ENCODE measurements around the gene DES.

DES gene

GRCh38 chr2:219430633-219431615 lies 12.7 kb downstream of the DES start:
- H3K4me1 ChIP-seq (ENCODE audit: control extremely low read depth in 1 of 4, control insufficient read depth in 4 of 4, insufficient read depth in 4 of 4, low read length in 3 of 4) = peaks cover 0 to 9% (median 6%) of the 10 kb centered on the region in 4 experiments
- ChIA-PET POLR2A (no interaction called here), CTCF (interaction anchor here (0.8 to 2.5 kb wide), 11 partner anchors 9 to 99 kb away, joined by 3 to 24 read pairs (median 4); partner anchors contain the start of gene DES)
- H3K4me3 ChIP-seq (ENCODE audit: control insufficient read depth in 1 of 7, extremely low read depth in 1 of 7, insufficient read depth in 4 of 7, low read depth in 2 of 7, low read length in 6 of 7) = no peak overlapping the region
- peak in 2 of 3 donors; percentile 32 to 38 for DNase-seq
- WGBS (ENCODE audit: insufficient coverage) = 67% methylated on average over 7 of the region's 9 CpGs
- no peak overlapping the region for H3K27ac ChIP-seq (ENCODE audit: insufficient read depth in 1 of 2, low read depth in 1 of 2, low read length in 2 of 2, poor library complexity in 1 of 2, severe bottlenecking in 2 of 2)
- no peaks in the 10 kb centered on the region for H3K36me3 ChIP-seq (ENCODE audit: control insufficient read depth in 4 of 4, insufficient read depth in 4 of 4, low read length in 3 of 4)
- no peaks in the 10 kb centered on the region for H3K9me3 ChIP-seq (ENCODE audit: control extremely low read depth in 1 of 5, control insufficient read depth in 4 of 5, insufficient read depth in 2 of 5, low read depth in 1 of 5, low read length in 4 of 5)
- H3K27me3 ChIP-seq (replicated peaks in 2 of 5; ENCODE audit: control insufficient read depth in 4 of 5, insufficient read depth in 5 of 5, low read length in 4 of 5) = peaks cover 0 to 34% (median 24%) of the 10 kb centered on the region in 5 experiments

GRCh38 chr2:219433666-219434467 lies 15.7 kb downstream of the DES start:
- POLR2A ChIA-PET = no interaction called here
- Histone ChIP-seq H3K36me3 (ENCODE audit: control insufficient read depth in 4 of 4, insufficient read depth in 4 of 4, low read length in 3 of 4) (no peaks in the 10 kb centered on the region), H3K27me3 (replicated peaks in 2 of 5; ENCODE audit: control insufficient read depth in 4 of 5, insufficient read depth in 5 of 5, low read length in 4 of 5) (peaks cover 0 to 49% (median 30%) of the 10 kb centered on the region in 5 experiments), H3K9me3 (ENCODE audit: control extremely low read depth in 1 of 5, control insufficient read depth in 4 of 5, insufficient read depth in 2 of 5, low read depth in 1 of 5, low read length in 4 of 5) (no peaks in the 10 kb centered on the region), H3K4me3 (ENCODE audit: control insufficient read depth in 1 of 7, extremely low read depth in 1 of 7, insufficient read depth in 4 of 7, low read depth in 2 of 7, low read length in 6 of 7) (no peak overlapping the region), H3K27ac (ENCODE audit: insufficient read depth in 1 of 2, low read depth in 1 of 2, low read length in 2 of 2, poor library complexity in 1 of 2, severe bottlenecking in 2 of 2) (no peak overlapping the region), H3K4me1 (ENCODE audit: control extremely low read depth in 1 of 4, control insufficient read depth in 4 of 4, insufficient read depth in 4 of 4, low read length in 3 of 4) (peaks cover 0 to 9% (median 6%) of the 10 kb centered on the region in 4 experiments)
- WGBS (ENCODE audit: insufficient coverage) = 85% methylated on average over 14 of the region's 16 CpGs
- peak; percentile 68 to 82 (median 80) for DNase-seq
- CTCF ChIA-PET = interaction anchor here (0.6 to 7.0 kb wide), 10 partner anchors 8 to 96 kb away, joined by 3 to 52 read pairs (median 3); no protein-coding TSS in a partner anchor

GRCh38 chr2:219434468-219434717 lies 16.2 kb downstream of the DES start:
- peaks cover 0 to 9% (median 6%) of the 10 kb centered on the region in 4 experiments for H3K4me1 ChIP-seq (ENCODE audit: control extremely low read depth in 1 of 4, control insufficient read depth in 4 of 4, insufficient read depth in 4 of 4, low read length in 3 of 4)
- DNase-seq = no peak
- H3K4me3 ChIP-seq (ENCODE audit: control insufficient read depth in 1 of 7, extremely low read depth in 1 of 7, insufficient read depth in 4 of 7, low read depth in 2 of 7, low read length in 6 of 7) = no peak overlapping the region
- no peak overlapping the region for H3K27ac ChIP-seq (ENCODE audit: insufficient read depth in 1 of 2, low read depth in 1 of 2, low read length in 2 of 2, poor library complexity in 1 of 2, severe bottlenecking in 2 of 2)
- ChIA-PET CTCF (interaction anchor here (0.6 to 7.0 kb wide), 8 partner anchors 8 to 95 kb away, joined by 3 to 52 read pairs (median 3); no protein-coding TSS in a partner anchor), POLR2A (no interaction called here)
- no peaks in the 10 kb centered on the region for H3K36me3 ChIP-seq (ENCODE audit: control insufficient read depth in 4 of 4, insufficient read depth in 4 of 4, low read length in 3 of 4)
- H3K9me3 ChIP-seq (ENCODE audit: control extremely low read depth in 1 of 5, control insufficient read depth in 4 of 5, insufficient read depth in 2 of 5, low read depth in 1 of 5, low read length in 4 of 5) = no peaks in the 10 kb centered on the region
- WGBS (ENCODE audit: insufficient coverage) = 55% methylated on average over 6 of the region's 9 CpGs
- H3K27me3 ChIP-seq (replicated peaks in 2 of 5; ENCODE audit: control insufficient read depth in 4 of 5, insufficient read depth in 5 of 5, low read length in 4 of 5) = peaks cover 0 to 54% (median 31%) of the 10 kb centered on the region in 5 experiments

- peaks cover 0 to 56% (median 31%) of the 10 kb centered on the region in 5 experiments for H3K27me3 ChIP-seq (replicated peaks in 2 of 5; ENCODE audit: control insufficient read depth in 4 of 5, insufficient read depth in 5 of 5, low read length in 4 of 5)
These were observed 16.7 kb downstream of the DES start, which contains the start of gene SPEG for GRCh38 chr2:219434718-219435525. SPEG (plus strand) TSS chr2:219434843; CDS start chr2:219434978, 135 bp downstream.

GRCh38 chr2:219435701-219436100 lies 17.5 kb downstream of the DES start:
- DNase-seq = no peak
- no peak overlapping the region for H3K27ac ChIP-seq (ENCODE audit: insufficient read depth in 1 of 2, low read depth in 1 of 2, low read length in 2 of 2, poor library complexity in 1 of 2, severe bottlenecking in 2 of 2)
- no peaks in the 10 kb centered on the region for H3K9me3 ChIP-seq (ENCODE audit: control extremely low read depth in 1 of 5, control insufficient read depth in 4 of 5, insufficient read depth in 2 of 5, low read depth in 1 of 5, low read length in 4 of 5)
- WGBS (ENCODE audit: insufficient coverage) = 95% methylated on average over 6 of the region's 6 CpGs
- no peak overlapping the region for H3K4me3 ChIP-seq (ENCODE audit: control insufficient read depth in 1 of 7, extremely low read depth in 1 of 7, insufficient read depth in 4 of 7, low read depth in 2 of 7, low read length in 6 of 7)
- H3K36me3 ChIP-seq (ENCODE audit: control insufficient read depth in 4 of 4, insufficient read depth in 4 of 4, low read length in 3 of 4) = no peaks in the 10 kb centered on the region
- H3K27me3 ChIP-seq (replicated peaks in 2 of 5; ENCODE audit: control insufficient read depth in 4 of 5, insufficient read depth in 5 of 5, low read length in 4 of 5) = peaks cover under 1 to 58% (median 31%) of the 10 kb centered on the region in 5 experiments
- H3K4me1 ChIP-seq (ENCODE audit: control extremely low read depth in 1 of 4, control insufficient read depth in 4 of 4, insufficient read depth in 4 of 4, low read length in 3 of 4) = peaks cover 0 to 9% (median 6%) of the 10 kb centered on the region in 4 experiments
- ChIA-PET CTCF (interaction anchor here (1.2 to 7.0 kb wide), 7 partner anchors 8 to 96 kb away, joined by 4 to 52 read pairs (median 5); no protein-coding TSS in a partner anchor), POLR2A (no interaction called here)

More at GRCh38 chr2:219434718-219435525, 16.7 kb downstream of the DES start, which contains the start of gene SPEG:
- Histone ChIP-seq H3K4me1 (ENCODE audit: control extremely low read depth in 1 of 4, control insufficient read depth in 4 of 4, insufficient read depth in 4 of 4, low read length in 3 of 4) (peaks cover 0 to 9% (median 6%) of the 10 kb centered on the region in 4 experiments), H3K27ac (ENCODE audit: insufficient read depth in 1 of 2, low read depth in 1 of 2, low read length in 2 of 2, poor library complexity in 1 of 2, severe bottlenecking in 2 of 2) (no peak within 1 kb of the TSS), H3K9me3 (ENCODE audit: control extremely low read depth in 1 of 5, control insufficient read depth in 4 of 5, insufficient read depth in 2 of 5, low read depth in 1 of 5, low read length in 4 of 5) (no peaks in the 10 kb centered on the region), H3K4me3 (ENCODE audit: control insufficient read depth in 1 of 7, extremely low read depth in 1 of 7, insufficient read depth in 4 of 7, low read depth in 2 of 7, low read length in 6 of 7) (peak within 1 kb of the TSS in 2 of 7 experiments; percentile 21 to 46), H3K36me3 (ENCODE audit: control insufficient read depth in 4 of 4, insufficient read depth in 4 of 4, low read length in 3 of 4) (no peaks in the 10 kb centered on the region)
- WGBS (ENCODE audit: insufficient coverage) = 7% methylated on average over 55 of the region's 77 CpGs
- DNase-seq = peak in 2 of 3 donors; percentile 33 to 47
- POLR2A ChIA-PET = interaction anchor here (0.6 kb wide), 1 partner anchor 191 kb away, joined by 3 read pairs; no protein-coding TSS in a partner anchor
- CTCF ChIA-PET = interaction anchor here (0.6 to 7.0 kb wide), 6 partner anchors 11 to 37 kb away, joined by 3 to 52 read pairs (median 6); no protein-coding TSS in a partner anchor

- no peaks in the 10 kb centered on the region for H3K9me3 ChIP-seq (ENCODE audit: control extremely low read depth in 1 of 5, control insufficient read depth in 4 of 5, insufficient read depth in 2 of 5, low read depth in 1 of 5, low read length in 4 of 5)
- H3K36me3 ChIP-seq (ENCODE audit: control insufficient read depth in 4 of 4, insufficient read depth in 4 of 4, low read length in 3 of 4) = no peaks in the 10 kb centered on the region
- WGBS (ENCODE audit: insufficient coverage) = 100% methylated on average over 3 of the region's 5 CpGs
- DNase-seq = no peak
- peaks cover 2 to 66% (median 36%) of the 10 kb centered on the region in 5 experiments for H3K27me3 ChIP-seq (replicated peaks in 2 of 5; ENCODE audit: control insufficient read depth in 4 of 5, insufficient read depth in 5 of 5, low read length in 4 of 5)
- no peak overlapping the region for H3K27ac ChIP-seq (ENCODE audit: insufficient read depth in 1 of 2, low read depth in 1 of 2, low read length in 2 of 2, poor library complexity in 1 of 2, severe bottlenecking in 2 of 2)
- ChIA-PET CTCF (interaction anchor here (0.8 to 7.0 kb wide), 7 partner anchors 9 to 95 kb away, joined by 3 to 52 read pairs (median 4); no protein-coding TSS in a partner anchor), POLR2A (no interaction called here)
- H3K4me1 ChIP-seq (ENCODE audit: control extremely low read depth in 1 of 4, control insufficient read depth in 4 of 4, insufficient read depth in 4 of 4, low read length in 3 of 4) = peaks cover 0 to 14% (median 9%) of the 10 kb centered on the region in 4 experiments
- H3K4me3 ChIP-seq (ENCODE audit: control insufficient read depth in 1 of 7, extremely low read depth in 1 of 7, insufficient read depth in 4 of 7, low read depth in 2 of 7, low read length in 6 of 7) = no peak overlapping the region
These were observed 18.3 kb downstream of the DES start for GRCh38 chr2:219436491-219436890.
